A673 (cell line): ENCODE measurements around the gene SERPINB8.

ENCODE experiments used
- CTCF ChIP-seq: fragments of 300-800, 200-600 bp; sonication (generic); conservative IDR thresholded peaks from 2 replicates; pipeline ENCODE4 v1.5.1; 2017; ENCODE audit warnings: low read depth, mild to moderate bottlenecking, antibody characterized with exemption, low read length, moderate library complexity, mixed read lengths
- EZH2 ChIP-seq: fragments of 200-600 bp; sonication (generic); IDR thresholded peaks from 2 replicates; pipeline ENCODE4 v1.6.1; 2017; ENCODE audit warnings: borderline replicate concordance, low read depth, mild to moderate bottlenecking, mixed read lengths, antibody characterized with exemption, low read length; ENCODE audit not compliant: poor library complexity, severe bottlenecking

- no peak for TF ChIP-seq CTCF
- no peak for TF ChIP-seq EZH2
Measured at GRCh38 chr18:63986885-63987284, 17.0 kb downstream of the SERPINB8 start.
